Inferior parietal cortex (tissue), 1 donor: ENCODE measurements around the gene CAMTA1.

Experiments used
- DNase-seq: peaks from one replicate; pipeline ENCODE4 v3.0.0-alpha.2; 2016; ENCODE audit errors: extremely low spot score

Gene CAMTA1

GRCh38 chr1:6779089-6779805 lies 6.0 kb upstream of the CAMTA1 start:
- DNase-seq: no peak

- no peak for DNase-seq
Observed at GRCh38 chr1:6782151-6782550, 3.1 kb upstream of the CAMTA1 start.

- no peak for DNase-seq
Observed at GRCh38 chr1:6783221-6783620, 2.0 kb upstream of the CAMTA1 start.

- no peak for DNase-seq
Observed at GRCh38 chr1:6783936-6784559, 1.2 kb upstream of the CAMTA1 start.

- DNase-seq: peak; percentile 100
Observed at GRCh38 chr1:6784560-6785317, 515 bp upstream of the CAMTA1 start.

- no peak for DNase-seq
Observed at GRCh38 chr1:6785728-6786505, 663 bp downstream of the CAMTA1 start.

- DNase-seq: no peak
Observed at GRCh38 chr1:6788946-6789345, 3.7 kb downstream of the CAMTA1 start.

- DNase-seq: no peak
Observed at GRCh38 chr1:6790146-6790545, 4.9 kb downstream of the CAMTA1 start.

- peak; percentile 69 for DNase-seq
Observed at GRCh38 chr1:6794164-6794563, 8.9 kb downstream of the CAMTA1 start.

GRCh38 chr1:6795203-6795602 lies 9.9 kb downstream of the CAMTA1 start:
- DNase-seq: no peak

- no peak for DNase-seq
Observed at GRCh38 chr1:6795661-6796060, 10.4 kb downstream of the CAMTA1 start.

- DNase-seq: no peak
Observed at GRCh38 chr1:6796095-6796494, 10.8 kb downstream of the CAMTA1 start.

GRCh38 chr1:6799499-6799898 lies 14.2 kb downstream of the CAMTA1 start:
- DNase-seq: no peak

- no peak for DNase-seq
Observed at GRCh38 chr1:6800745-6801144, 15.5 kb downstream of the CAMTA1 start.

- DNase-seq: no peak
Observed at GRCh38 chr1:6801199-6801598, 15.9 kb downstream of the CAMTA1 start.

- no peak for DNase-seq
Observed at GRCh38 chr1:6801966-6802365, 16.7 kb downstream of the CAMTA1 start.

GRCh38 chr1:6802454-6802853 lies 17.2 kb downstream of the CAMTA1 start:
- DNase-seq: no peak

GRCh38 chr1:6802893-6803292 lies 17.6 kb downstream of the CAMTA1 start:
- DNase-seq: no peak

- DNase-seq: no peak
Observed at GRCh38 chr1:6803357-6803756, 18.1 kb downstream of the CAMTA1 start.

GRCh38 chr1:6805004-6805416 lies 19.8 kb downstream of the CAMTA1 start:
- DNase-seq: no peak

GRCh38 chr1:6807782-6808181 lies 22.5 kb downstream of the CAMTA1 start:
- DNase-seq: no peak

- DNase-seq: no peak
Observed at GRCh38 chr1:6809461-6809860, 24.2 kb downstream of the CAMTA1 start.
